Sigmoid colon (tissue), 4 donors: ENCODE results near the gene KIAA2012.

Experiments used
- CTCF ChIP-seq, 4 experiments: fragments of 450-650 bp in 3 of 4; fragments of 200-600 bp in 1 of 4; IDR thresholded peaks; one replicate each; pipeline ENCODE4 v1.5.1; 2016 to 2019; ENCODE audit warnings: antibody characterized with exemption in 4 of 4, mild to moderate bottlenecking in 3 of 4, moderate library complexity in 2 of 4
- POLR2A ChIP-seq, 2 donors: fragments of 450-650 bp; IDR thresholded peaks; one replicate each; pipeline ENCODE4 v1.6.1; 2016; ENCODE audit warnings: antibody characterized with exemption in 2 of 2, mild to moderate bottlenecking in 2 of 2, moderate library complexity in 2 of 2
- POLR2AphosphoS5 ChIP-seq, 4 donors: sonication (generic); formaldehyde crosslinking; IDR thresholded peaks; one replicate each; pipeline ENCODE4 v1.6.1; 2017; ENCODE audit warnings: antibody characterized with exemption in 4 of 4

GRCh38 chr2:202169832-202170424 lies 96.9 kb downstream of the KIAA2012 start:
- TF ChIP-seq CTCF (IDR thresholded peaks at IDR 0.05) (no peak), POLR2AphosphoS5 (IDR thresholded peaks at IDR 0.05) (no peak), POLR2A (IDR thresholded peaks at IDR 0.05) (no peak)
